CD4-positive, alpha-beta T cell (primary cell): ENCODE data around the gene ARHGAP21. TPM values are rescaled to one million over a fixed set of nuclear protein-coding genes. Genes with fewer than 3 reads are reported as not detected.

Source experiments
- ATAC-seq: fragments of 200-7000 bp; cut with Tn5 transposase; one replicate; pipeline ENCODE4 v1.10.0; 2022; ENCODE audit warnings: mild to moderate bottlenecking; ENCODE audit not compliant: poor library complexity
- CTCF ChIA-PET: fragments of 350-600 bp; sonication (Branson Sonifier 250); formaldehyde crosslinking; loops from one replicate; lab custom pipeline; 2021; ENCODE audit warnings: antibody characterized with exemption, inconsistent platforms; lab: Charles Lee
- POLR2A ChIA-PET: fragments of 350-600 bp; sonication (Branson Sonifier 250); formaldehyde crosslinking; loops from one replicate; lab custom pipeline; 2021; ENCODE audit warnings: antibody characterized with exemption, inconsistent platforms; lab: Charles Lee
- DNase-seq, 14 experiments: peaks; one replicate each; pipeline ENCODE4 v3.0.0-alpha.2; 2013 to 2020; ENCODE audit warnings: mixed read lengths in 2 of 14
- H3K27ac ChIP-seq, 2 donors: one replicate each; pipeline versions ENCODE4 v1.5.1 to v1.7.0; 2013; ENCODE audit warnings: low read length in 2 of 2, low read depth in 1 of 2, mild to moderate bottlenecking in 1 of 2
- H3K27me3 ChIP-seq, 2 experiments: 1 replicate in 1 of 2; 2 replicates in 1 of 2; pipeline versions ENCODE4 v1.6.1 to v1.7.0; 2013; ENCODE audit warnings: low read length in 2 of 2, control low read depth in 1 of 2, mild to moderate bottlenecking in 1 of 2, moderate library complexity in 1 of 2; ENCODE audit not compliant: insufficient read depth in 2 of 2, control insufficient read depth in 1 of 2
- H3K36me3 ChIP-seq: one replicate; pipeline ENCODE4 v1.6.1; 2013; ENCODE audit warnings: low read length, control low read depth; ENCODE audit not compliant: insufficient read depth
- H3K4me1 ChIP-seq: one replicate; pipeline ENCODE4 v1.6.1; 2013; ENCODE audit warnings: low read length, control low read depth; ENCODE audit not compliant: insufficient read depth
- H3K4me3 ChIP-seq: one replicate; pipeline ENCODE4 v1.5.1; 2013; ENCODE audit warnings: mild to moderate bottlenecking, low read length, moderate library complexity
- H3K9me3 ChIP-seq, 2 experiments: 1 replicate in 1 of 2; 2 replicates in 1 of 2; pipeline versions ENCODE4 v1.6.1 to v1.7.0; 2013; ENCODE audit warnings: low read length in 2 of 2, mild to moderate bottlenecking in 2 of 2, control low read depth in 1 of 2, moderate library complexity in 1 of 2; ENCODE audit not compliant: control insufficient read depth in 1 of 2, insufficient read depth in 1 of 2
- H3K27ac Mint-ChIP-seq: one replicate; pipeline ENCODE4 v1.8.0; 2020; ENCODE audit warnings: mixed read lengths
- H3K27me3 Mint-ChIP-seq: one replicate; pipeline ENCODE4 v1.8.0; 2021; ENCODE audit warnings: mixed read lengths
- H3K36me3 Mint-ChIP-seq: one replicate; pipeline ENCODE4 v1.8.0; 2021; ENCODE audit warnings: low read depth, mixed read lengths
- H3K4me1 Mint-ChIP-seq: one replicate; pipeline ENCODE4 v1.8.0; 2021; ENCODE audit warnings: low read depth, mixed read lengths
- H3K4me3 Mint-ChIP-seq: one replicate; pipeline ENCODE4 v1.8.0; 2020; ENCODE audit warnings: mild to moderate bottlenecking, mixed read lengths
- H3K9me3 Mint-ChIP-seq: one replicate; pipeline ENCODE4 v1.8.0; 2020; ENCODE audit warnings: mixed read lengths
- intact Hi-C, 2 experiments: fragments of 100-400 bp; cut with DNase I in 1 of 2; cut with micrococcal nuclease in 1 of 2; formaldehyde crosslinking; loops; one replicate each; pipeline versions ENCODE4 v1.15.1 to v1.9.0; 2023 to 2025; cut with DNase I, micrococcal nuclease
- total RNA-seq, 174 experiments: library from RNA in 2 of 174; stranded (reverse) in 2 of 174; gene quantifications; one replicate each; pipeline ENCODE4 v1.2.3 and lab custom pipeline; 2021 to 2026
- TF ChIP-seq, protein P1 (sequence below): fragments of 200-600 bp; IDR thresholded peaks from one replicate; pipeline ENCODE4 v1.8.0; 2022; ENCODE audit warnings: antibody characterized with exemption, mild to moderate bottlenecking

The ARHGAP21 gene
- total RNA-seq, 2 experiments from 2014 or later: 38.4 to 43.4 TPM

DNA sequence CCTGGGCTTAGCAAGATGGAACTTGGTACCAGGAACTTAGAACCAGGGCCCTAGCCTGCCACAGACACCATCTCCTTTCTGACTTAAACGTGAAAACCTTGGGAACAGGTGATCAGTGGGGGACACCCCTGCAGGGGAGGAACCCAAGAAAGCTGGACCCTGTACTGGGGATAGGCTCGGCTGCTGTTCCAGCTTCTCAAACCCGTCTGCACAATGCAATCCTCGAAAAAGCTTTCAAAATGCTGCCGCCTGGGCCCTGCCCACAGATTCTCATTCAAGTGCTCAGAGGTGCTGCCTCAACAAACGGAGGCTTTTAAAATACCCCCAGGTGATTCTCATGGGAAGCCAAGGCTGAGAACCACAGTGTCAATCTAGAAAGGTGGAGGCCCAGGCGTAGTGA, 169.7 kb downstream of the ARHGAP21 start:
- Histone ChIP-seq H3K9me3 (peaks cover 0 to 3% of the 10 kb centered on the region in 2 experiments), H3K36me3 (no peaks in the 10 kb centered on the region), H3K4me1 (peaks cover 4% of the 10 kb centered on the region), H3K27me3 (no peaks in the 10 kb centered on the region), H3K4me3 (no peak overlapping the region), H3K27ac (no peak overlapping the region)
- POLR2A ChIA-PET: no interaction called here
- no peak for ATAC-seq
- intact Hi-C loops: no loop called here
- Mint-ChIP-seq H3K4me3 (no peak overlapping the region), H3K36me3 (no peaks in the 10 kb centered on the region), H3K4me1 (peaks cover 3% of the 10 kb centered on the region), H3K9me3 (no peaks in the 10 kb centered on the region), H3K27ac (no peak overlapping the region), H3K27me3 (no peaks in the 10 kb centered on the region)
- TF ChIP-seq, protein P1, sequence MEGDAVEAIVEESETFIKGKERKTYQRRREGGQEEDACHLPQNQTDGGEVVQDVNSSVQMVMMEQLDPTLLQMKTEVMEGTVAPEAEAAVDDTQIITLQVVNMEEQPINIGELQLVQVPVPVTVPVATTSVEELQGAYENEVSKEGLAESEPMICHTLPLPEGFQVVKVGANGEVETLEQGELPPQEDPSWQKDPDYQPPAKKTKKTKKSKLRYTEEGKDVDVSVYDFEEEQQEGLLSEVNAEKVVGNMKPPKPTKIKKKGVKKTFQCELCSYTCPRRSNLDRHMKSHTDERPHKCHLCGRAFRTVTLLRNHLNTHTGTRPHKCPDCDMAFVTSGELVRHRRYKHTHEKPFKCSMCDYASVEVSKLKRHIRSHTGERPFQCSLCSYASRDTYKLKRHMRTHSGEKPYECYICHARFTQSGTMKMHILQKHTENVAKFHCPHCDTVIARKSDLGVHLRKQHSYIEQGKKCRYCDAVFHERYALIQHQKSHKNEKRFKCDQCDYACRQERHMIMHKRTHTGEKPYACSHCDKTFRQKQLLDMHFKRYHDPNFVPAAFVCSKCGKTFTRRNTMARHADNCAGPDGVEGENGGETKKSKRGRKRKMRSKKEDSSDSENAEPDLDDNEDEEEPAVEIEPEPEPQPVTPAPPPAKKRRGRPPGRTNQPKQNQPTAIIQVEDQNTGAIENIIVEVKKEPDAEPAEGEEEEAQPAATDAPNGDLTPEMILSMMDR: no peak
- DNase-seq: no peak
- CTCF ChIA-PET: no interaction called here

GRCh38 chr10:24553051-24553612, 170.6 kb downstream of the ARHGAP21 start:
- Mint-ChIP-seq H3K9me3 (no peaks in the 10 kb centered on the region), H3K27me3 (no peaks in the 10 kb centered on the region), H3K4me3 (no peak overlapping the region), H3K4me1 (peaks cover 3% of the 10 kb centered on the region), H3K36me3 (no peaks in the 10 kb centered on the region), H3K27ac (no peak overlapping the region)
- CTCF ChIA-PET: no interaction called here
- H3K4me3 ChIP-seq: no peak overlapping the region
- intact Hi-C loops: no loop called here
- H3K36me3 ChIP-seq: no peaks in the 10 kb centered on the region
- H3K27me3 ChIP-seq: no peaks in the 10 kb centered on the region
- POLR2A ChIA-PET: no interaction called here
- TF ChIP-seq, protein P1: no peak
- H3K9me3 ChIP-seq: peaks cover 0 to 3% of the 10 kb centered on the region in 2 experiments
- H3K27ac ChIP-seq: no peak overlapping the region
- peaks cover 4% of the 10 kb centered on the region for H3K4me1 ChIP-seq
- ATAC-seq: no peak
- no peak for DNase-seq

GRCh38 chr10:24552346-24553016, 171.2 kb downstream of the ARHGAP21 start:
- intact Hi-C loops: no loop called here
- Mint-ChIP-seq H3K27me3 (no peaks in the 10 kb centered on the region), H3K9me3 (no peaks in the 10 kb centered on the region), H3K4me3 (no peak overlapping the region), H3K4me1 (peaks cover 3% of the 10 kb centered on the region), H3K27ac (no peak overlapping the region), H3K36me3 (no peaks in the 10 kb centered on the region)
- Histone ChIP-seq H3K36me3 (no peaks in the 10 kb centered on the region), H3K27ac (no peak overlapping the region), H3K4me3 (no peak overlapping the region), H3K9me3 (peaks cover 0 to 3% of the 10 kb centered on the region in 2 experiments), H3K27me3 (no peaks in the 10 kb centered on the region), H3K4me1 (peaks cover 4% of the 10 kb centered on the region)
- ATAC-seq (peak; percentile 55), DNase-seq (peak in 4 of 14 experiments; percentile 5 to 40 (median 24))
- ChIA-PET POLR2A (no interaction called here), CTCF (no interaction called here)
- TF ChIP-seq, protein P1: no peak
